ENCODE results near the gene ABCF1. TPM values are rescaled to one million over a fixed set of nuclear protein-coding genes. Genes with fewer than 3 reads are reported as not detected.

The ABCF1 gene
- polyA plus RNA-seq, 1 donor from 2014 or later, result 19.5 TPM

- H3K9me3 ChIP-seq (ENCODE audit: low read length), result no peaks in the 10 kb centered on the region
- H2AFZ ChIP-seq (ENCODE audit: low read depth, low read length), result no peak overlapping the region
- no peaks in the 10 kb centered on the region for H4K20me1 ChIP-seq (ENCODE audit: insufficient read depth)
- no peaks in the 10 kb centered on the region for H3F3A ChIP-seq (ENCODE audit: insufficient read depth, low read length, poor library complexity, severe bottlenecking)
- H3K4me3 ChIP-seq (ENCODE audit: low read length), result no peak overlapping the region
- TF ChIP-seq POLR2AphosphoS5 (IDR thresholded peaks at IDR 0.05) (no peak), MXI1 (conservative IDR thresholded peaks at IDR 0.05; ENCODE audit: poor library complexity, severe bottlenecking) (no peak)
- no peaks in the 10 kb centered on the region for H3K36me3 ChIP-seq (ENCODE audit: insufficient read depth, low read length)
- no peak overlapping the region for H3K4me2 ChIP-seq (ENCODE audit: low read length)
- H3K79me2 ChIP-seq (replicated peaks; ENCODE audit: insufficient read depth, low read length), result no peaks in the 10 kb centered on the region
- H3K9me2 ChIP-seq (ENCODE audit: insufficient read depth, low read length), result no peaks in the 10 kb centered on the region
- no peak overlapping the region for H3K9ac ChIP-seq (ENCODE audit: low read length)
- no peaks in the 10 kb centered on the region for H3K27me3 ChIP-seq (ENCODE audit: insufficient read depth, low read depth, low read length)
- H3K27ac ChIP-seq (ENCODE audit: low read length), result no peak overlapping the region
Observed at GRCh38 chr6:30547454-30547853, 23.8 kb upstream of the ABCF1 start.

GRCh38 chr6:30548375-30548774 is 22.9 kb upstream of the ABCF1 start:
- Histone ChIP-seq H3K27ac (ENCODE audit: low read length) (no peak overlapping the region), H3K36me3 (ENCODE audit: insufficient read depth, low read length) (no peaks in the 10 kb centered on the region), H4K20me1 (ENCODE audit: insufficient read depth) (no peaks in the 10 kb centered on the region), H3K9me3 (ENCODE audit: low read length) (no peaks in the 10 kb centered on the region), H2AFZ (ENCODE audit: low read depth, low read length) (no peak overlapping the region), H3K4me2 (ENCODE audit: low read length) (no peak overlapping the region), H3K27me3 (ENCODE audit: insufficient read depth, low read depth, low read length) (no peaks in the 10 kb centered on the region), H3K9ac (ENCODE audit: low read length) (no peak overlapping the region), H3F3A (ENCODE audit: insufficient read depth, low read length, poor library complexity, severe bottlenecking) (no peaks in the 10 kb centered on the region), H3K9me2 (ENCODE audit: insufficient read depth, low read length) (no peaks in the 10 kb centered on the region), H3K4me3 (ENCODE audit: low read length) (no peak overlapping the region), H3K79me2 (replicated peaks; ENCODE audit: insufficient read depth, low read length) (no peaks in the 10 kb centered on the region)
- TF ChIP-seq EZH2 (IDR thresholded peaks at IDR 0.05; ENCODE audit: borderline replicate concordance, insufficient read depth, low read length, poor library complexity, severe bottlenecking) (no peak), TAF1 (IDR thresholded peaks at IDR 0.05; ENCODE audit: low read depth) (no peak), RAD21 (conservative IDR thresholded peaks at IDR 0.05) (no peak), EP300 (conservative IDR thresholded peaks at IDR 0.05; ENCODE audit: poor library complexity, severe bottlenecking) (no peak), MXI1 (conservative IDR thresholded peaks at IDR 0.05; ENCODE audit: poor library complexity, severe bottlenecking) (no peak), POLR2AphosphoS5 (IDR thresholded peaks at IDR 0.05) (no peak), SMC3 (conservative IDR thresholded peaks at IDR 0.05; ENCODE audit: poor library complexity) (no peak), REST (IDR thresholded peaks at IDR 0.05; ENCODE audit: borderline replicate concordance) (no peak)
- TF ChIP-seq, protein P1, sequence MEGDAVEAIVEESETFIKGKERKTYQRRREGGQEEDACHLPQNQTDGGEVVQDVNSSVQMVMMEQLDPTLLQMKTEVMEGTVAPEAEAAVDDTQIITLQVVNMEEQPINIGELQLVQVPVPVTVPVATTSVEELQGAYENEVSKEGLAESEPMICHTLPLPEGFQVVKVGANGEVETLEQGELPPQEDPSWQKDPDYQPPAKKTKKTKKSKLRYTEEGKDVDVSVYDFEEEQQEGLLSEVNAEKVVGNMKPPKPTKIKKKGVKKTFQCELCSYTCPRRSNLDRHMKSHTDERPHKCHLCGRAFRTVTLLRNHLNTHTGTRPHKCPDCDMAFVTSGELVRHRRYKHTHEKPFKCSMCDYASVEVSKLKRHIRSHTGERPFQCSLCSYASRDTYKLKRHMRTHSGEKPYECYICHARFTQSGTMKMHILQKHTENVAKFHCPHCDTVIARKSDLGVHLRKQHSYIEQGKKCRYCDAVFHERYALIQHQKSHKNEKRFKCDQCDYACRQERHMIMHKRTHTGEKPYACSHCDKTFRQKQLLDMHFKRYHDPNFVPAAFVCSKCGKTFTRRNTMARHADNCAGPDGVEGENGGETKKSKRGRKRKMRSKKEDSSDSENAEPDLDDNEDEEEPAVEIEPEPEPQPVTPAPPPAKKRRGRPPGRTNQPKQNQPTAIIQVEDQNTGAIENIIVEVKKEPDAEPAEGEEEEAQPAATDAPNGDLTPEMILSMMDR (IDR thresholded peaks at IDR 0.05; ENCODE audit: poor library complexity, severe bottlenecking), result no peak

DNA sequence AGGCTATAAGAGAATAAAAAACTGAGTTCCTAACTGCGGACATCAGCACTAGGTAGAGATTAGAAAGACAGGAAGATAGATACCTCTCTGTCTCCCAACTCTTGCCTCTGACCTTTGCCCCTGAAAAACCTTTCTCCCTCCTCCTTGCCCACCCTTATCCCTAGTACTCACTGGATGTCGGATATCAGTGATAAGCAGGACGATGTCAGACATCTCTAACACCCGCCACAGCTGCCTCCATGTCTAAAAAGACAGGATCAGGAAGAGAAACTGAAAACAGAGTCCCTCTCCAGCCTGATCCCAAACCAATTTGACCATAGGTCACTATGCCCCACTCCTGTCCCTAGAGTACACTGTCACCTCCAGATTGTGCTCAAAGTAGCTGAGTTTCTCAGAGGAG is 16.8 kb upstream of the ABCF1 start:
- peak overlapping the region; percentile 99 for H3K4me3 ChIP-seq (ENCODE audit: low read length)
- H2AFZ ChIP-seq (ENCODE audit: low read depth, low read length), result no peak overlapping the region

More for the DNA sequence above, 16.8 kb upstream of the ABCF1 start:
- TF ChIP-seq RAD21 (conservative IDR thresholded peaks at IDR 0.05) (no peak), REST (IDR thresholded peaks at IDR 0.05; ENCODE audit: borderline replicate concordance) (no peak), SMC3 (conservative IDR thresholded peaks at IDR 0.05; ENCODE audit: poor library complexity) (no peak), POLR2AphosphoS5 (IDR thresholded peaks at IDR 0.05) (no peak)
- TF ChIP-seq, protein P1 (IDR thresholded peaks at IDR 0.05; ENCODE audit: poor library complexity, severe bottlenecking), result no peak
- Histone ChIP-seq H3K4me2 (ENCODE audit: low read length) (peak overlapping the region; percentile 91), H3K9ac (ENCODE audit: low read length) (peak overlapping the region; percentile 97), H3K36me3 (ENCODE audit: insufficient read depth, low read length) (no peaks in the 10 kb centered on the region), H3K27me3 (ENCODE audit: insufficient read depth, low read depth, low read length) (no peaks in the 10 kb centered on the region), H3F3A (ENCODE audit: insufficient read depth, low read length, poor library complexity, severe bottlenecking) (no peaks in the 10 kb centered on the region), H3K79me2 (replicated peaks; ENCODE audit: insufficient read depth, low read length) (peaks cover 29% of the 10 kb centered on the region), H3K27ac (ENCODE audit: low read length) (no peak overlapping the region), H4K20me1 (ENCODE audit: insufficient read depth) (no peaks in the 10 kb centered on the region), H3K9me2 (ENCODE audit: insufficient read depth, low read length) (no peaks in the 10 kb centered on the region), H3K9me3 (ENCODE audit: low read length) (no peaks in the 10 kb centered on the region)

Data from neural cell (in vitro differentiated cells).